GM18498 (cell line): Measurements from ENCODE around the gene FBXO31.
"Not testable (repeated sequence)": the region's sequence is repeated elsewhere in the genome, so short reads cannot be mapped to it uniquely, and the experiment has no call there.

Source experiments
- ATAC-seq: cut with Tn5 transposase; IDR thresholded peaks from one replicate; pipeline ENCODE4 v1.9.1; 2021; ENCODE audit warnings: mild to moderate bottlenecking, moderate library complexity; ENCODE audit not compliant: unreplicated experiment

Gene FBXO31

GRCh38 chr16:87387942-87388817 lies 4.6 kb upstream of the FBXO31 start:
- peak; percentile 45 for ATAC-seq

- not testable (repeated sequence) for ATAC-seq
Measured at GRCh38 chr16:87384875-87385167, 1.2 kb upstream of the FBXO31 start.

- peak; percentile 17 for ATAC-seq
Measured at GRCh38 chr16:87384162-87384874, 742 bp upstream of the FBXO31 start.

- no peak for ATAC-seq
Measured at GRCh38 chr16:87382023-87382785, 1.4 kb downstream of the FBXO31 start.

GRCh38 chr16:87380881-87381280 lies 2.7 kb downstream of the FBXO31 start:
- ATAC-seq: no peak

GRCh38 chr16:87380403-87380802 lies 3.2 kb downstream of the FBXO31 start:
- no peak for ATAC-seq

GRCh38 chr16:87379312-87379752 lies 4.2 kb downstream of the FBXO31 start:
- ATAC-seq: not testable (repeated sequence)

- no peak for ATAC-seq
Measured at GRCh38 chr16:87376660-87377059, 6.9 kb downstream of the FBXO31 start.

GRCh38 chr16:87375426-87376135 lies 8.0 kb downstream of the FBXO31 start:
- no peak for ATAC-seq

- ATAC-seq: no peak
Measured at GRCh38 chr16:87374313-87374712, 9.3 kb downstream of the FBXO31 start.

- ATAC-seq: no peak
Measured at GRCh38 chr16:87372305-87372704, 11.3 kb downstream of the FBXO31 start.

GRCh38 chr16:87371261-87371866 lies 12.2 kb downstream of the FBXO31 start:
- no peak for ATAC-seq

GRCh38 chr16:87369796-87370719 lies 13.5 kb downstream of the FBXO31 start:
- no peak for ATAC-seq

- ATAC-seq: no peak
Measured at GRCh38 chr16:87369117-87369765, 14.3 kb downstream of the FBXO31 start.

GRCh38 chr16:87368029-87368770 lies 15.4 kb downstream of the FBXO31 start:
- ATAC-seq: no peak

- ATAC-seq: no peak
Measured at GRCh38 chr16:87367529-87367928, 16.0 kb downstream of the FBXO31 start.

- ATAC-seq: no peak
Measured at GRCh38 chr16:87366930-87367329, 16.6 kb downstream of the FBXO31 start.

GRCh38 chr16:87366288-87366687 lies 17.3 kb downstream of the FBXO31 start:
- no peak for ATAC-seq
